Measurements from ENCODE around the gene PPIP5K1.

The PPIP5K1 gene

DNA sequence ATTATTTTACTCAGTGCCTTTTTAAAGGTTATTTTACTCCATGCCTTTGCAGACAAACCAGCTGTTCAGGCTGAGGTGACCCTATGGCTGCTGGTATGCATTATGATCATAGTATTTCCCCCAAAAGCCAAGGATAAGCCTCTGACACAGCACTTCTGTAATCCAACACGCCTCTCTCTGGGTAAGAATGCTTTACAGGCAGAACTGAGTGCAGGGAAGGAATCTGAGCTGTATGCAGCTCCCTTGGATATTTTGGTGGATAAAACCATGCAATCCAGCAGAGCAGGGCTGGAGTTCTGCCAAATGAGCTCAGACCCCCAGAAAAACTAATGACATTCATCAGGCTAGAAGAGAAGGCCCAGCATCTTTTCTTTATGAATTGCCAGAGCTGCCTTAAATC lies 84.3 kb downstream of the PPIP5K1 start:
- no peak for TF ChIP-seq TAF1 (IDR thresholded peaks at IDR 0.05; ENCODE audit: borderline replicate concordance, insufficient read depth, low read length)
- TF ChIP-seq FOXP2 (optimal IDR thresholded peaks at IDR 0.05; ENCODE audit: borderline replicate concordance, extremely low read depth, extremely low read length, insufficient read depth): no peak
- TF ChIP-seq, protein P1, sequence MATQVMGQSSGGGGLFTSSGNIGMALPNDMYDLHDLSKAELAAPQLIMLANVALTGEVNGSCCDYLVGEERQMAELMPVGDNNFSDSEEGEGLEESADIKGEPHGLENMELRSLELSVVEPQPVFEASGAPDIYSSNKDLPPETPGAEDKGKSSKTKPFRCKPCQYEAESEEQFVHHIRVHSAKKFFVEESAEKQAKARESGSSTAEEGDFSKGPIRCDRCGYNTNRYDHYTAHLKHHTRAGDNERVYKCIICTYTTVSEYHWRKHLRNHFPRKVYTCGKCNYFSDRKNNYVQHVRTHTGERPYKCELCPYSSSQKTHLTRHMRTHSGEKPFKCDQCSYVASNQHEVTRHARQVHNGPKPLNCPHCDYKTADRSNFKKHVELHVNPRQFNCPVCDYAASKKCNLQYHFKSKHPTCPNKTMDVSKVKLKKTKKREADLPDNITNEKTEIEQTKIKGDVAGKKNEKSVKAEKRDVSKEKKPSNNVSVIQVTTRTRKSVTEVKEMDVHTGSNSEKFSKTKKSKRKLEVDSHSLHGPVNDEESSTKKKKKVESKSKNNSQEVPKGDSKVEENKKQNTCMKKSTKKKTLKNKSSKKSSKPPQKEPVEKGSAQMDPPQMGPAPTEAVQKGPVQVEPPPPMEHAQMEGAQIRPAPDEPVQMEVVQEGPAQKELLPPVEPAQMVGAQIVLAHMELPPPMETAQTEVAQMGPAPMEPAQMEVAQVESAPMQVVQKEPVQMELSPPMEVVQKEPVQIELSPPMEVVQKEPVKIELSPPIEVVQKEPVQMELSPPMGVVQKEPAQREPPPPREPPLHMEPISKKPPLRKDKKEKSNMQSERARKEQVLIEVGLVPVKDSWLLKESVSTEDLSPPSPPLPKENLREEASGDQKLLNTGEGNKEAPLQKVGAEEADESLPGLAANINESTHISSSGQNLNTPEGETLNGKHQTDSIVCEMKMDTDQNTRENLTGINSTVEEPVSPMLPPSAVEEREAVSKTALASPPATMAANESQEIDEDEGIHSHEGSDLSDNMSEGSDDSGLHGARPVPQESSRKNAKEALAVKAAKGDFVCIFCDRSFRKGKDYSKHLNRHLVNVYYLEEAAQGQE (IDR thresholded peaks at IDR 0.05; ENCODE audit: insufficient read depth in 1 of 2, low read depth in 2 of 2, low read length in 2 of 2): no peak
- TF ChIP-seq SIN3A (IDR thresholded peaks at IDR 0.05; ENCODE audit: borderline replicate concordance, insufficient read depth, low read length): no peak
- TF ChIP-seq POLR2AphosphoS5 (IDR thresholded peaks at IDR 0.05; ENCODE audit: low read depth, low read length): no peak

DNA sequence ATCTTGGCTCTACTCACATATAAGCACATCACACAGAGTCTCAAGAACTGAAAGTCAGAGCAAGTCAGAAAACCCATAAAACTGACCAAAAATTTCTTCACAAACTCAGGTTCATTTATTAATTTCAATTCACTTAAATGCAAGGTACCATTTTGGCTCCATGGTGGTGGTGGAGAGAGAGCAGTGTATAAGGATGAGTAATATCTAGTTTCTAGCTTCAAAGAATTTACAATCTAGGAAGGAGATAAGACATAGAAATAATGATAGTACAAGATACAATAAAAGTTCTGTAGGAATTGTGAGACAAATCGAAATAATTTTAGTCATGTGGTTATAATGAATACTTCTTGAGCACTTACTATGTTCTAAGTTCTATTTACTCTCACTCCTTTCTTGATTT lies 90.4 kb downstream of the PPIP5K1 start:
- TF ChIP-seq TAF1 (IDR thresholded peaks at IDR 0.05; ENCODE audit: borderline replicate concordance, insufficient read depth, low read length) (no peak), FOXP2 (optimal IDR thresholded peaks at IDR 0.05; ENCODE audit: borderline replicate concordance, extremely low read depth, extremely low read length, insufficient read depth) (no peak), SIN3A (IDR thresholded peaks at IDR 0.05; ENCODE audit: borderline replicate concordance, insufficient read depth, low read length) (no peak), POLR2AphosphoS5 (IDR thresholded peaks at IDR 0.05; ENCODE audit: low read depth, low read length) (no peak)
- TF ChIP-seq, protein P1 (IDR thresholded peaks at IDR 0.05; ENCODE audit: insufficient read depth in 1 of 2, low read depth in 2 of 2, low read length in 2 of 2): no peak

DNA sequence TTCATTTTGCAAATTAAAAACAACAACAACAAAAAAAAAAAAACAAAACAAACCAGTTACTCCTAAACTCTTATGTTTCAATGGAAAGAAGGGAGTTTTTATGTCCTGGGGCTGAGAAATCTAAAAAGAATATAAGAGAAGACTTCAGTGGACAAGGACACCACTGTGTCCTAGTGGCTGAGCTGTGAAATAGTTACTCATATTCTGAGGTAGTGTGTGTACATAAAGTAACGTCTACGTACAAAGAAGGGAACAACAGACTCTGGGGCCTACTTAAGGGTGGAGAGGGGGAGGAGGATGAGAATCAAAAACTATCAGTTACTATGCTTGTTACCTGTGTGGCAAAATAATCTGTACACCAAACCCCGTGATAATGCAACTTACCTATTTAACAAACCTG lies 91.0 kb downstream of the PPIP5K1 start:
- TF ChIP-seq FOXP2 (optimal IDR thresholded peaks at IDR 0.05; ENCODE audit: borderline replicate concordance, extremely low read depth, extremely low read length, insufficient read depth): no peak
- no peak for TF ChIP-seq POLR2AphosphoS5 (IDR thresholded peaks at IDR 0.05; ENCODE audit: low read depth, low read length)
- no peak for TF ChIP-seq SIN3A (IDR thresholded peaks at IDR 0.05; ENCODE audit: borderline replicate concordance, insufficient read depth, low read length)
- TF ChIP-seq, protein P1 (IDR thresholded peaks at IDR 0.05; ENCODE audit: insufficient read depth in 1 of 2, low read depth in 2 of 2, low read length in 2 of 2): no peak
- no peak for TF ChIP-seq TAF1 (IDR thresholded peaks at IDR 0.05; ENCODE audit: borderline replicate concordance, insufficient read depth, low read length)

DNA sequence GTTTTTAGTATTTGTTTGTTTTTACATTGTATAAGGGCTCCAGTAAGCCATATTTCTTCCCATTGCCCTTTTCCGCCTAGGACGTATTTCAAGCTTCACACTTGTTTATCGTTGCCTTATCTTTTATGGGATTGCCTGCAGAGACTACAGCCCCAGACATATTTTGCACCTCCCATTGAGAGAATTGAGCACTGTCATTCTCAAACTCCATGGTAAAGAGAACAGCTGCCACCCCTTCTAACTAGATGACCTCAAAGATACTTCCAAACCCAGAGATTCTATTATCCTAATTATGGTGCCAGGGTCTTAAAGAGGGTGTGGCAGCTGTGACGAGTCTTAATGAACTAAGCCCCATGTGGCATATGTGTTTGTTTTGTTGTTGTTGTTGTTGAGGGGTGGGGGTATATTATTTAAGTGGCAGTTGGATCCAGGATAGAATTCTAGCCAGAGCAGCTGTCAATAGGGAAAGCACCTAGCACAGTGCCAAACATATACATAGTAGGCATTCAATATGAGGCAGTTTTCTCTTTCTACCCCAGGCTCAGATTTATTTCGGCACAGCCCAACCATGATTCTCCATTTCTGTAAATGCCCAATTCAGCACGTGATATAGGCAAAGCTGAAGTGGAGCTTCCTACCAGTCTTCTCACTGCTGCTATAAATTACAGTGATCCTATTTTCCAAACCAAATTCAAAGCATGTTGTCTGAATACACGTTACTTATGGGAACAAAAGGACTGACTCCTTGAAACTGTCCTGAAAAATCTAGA lies 96.1 kb downstream of the PPIP5K1 start:
- no peak for TF ChIP-seq FOXP2 (optimal IDR thresholded peaks at IDR 0.05; ENCODE audit: borderline replicate concordance, extremely low read depth, extremely low read length, insufficient read depth)
- TF ChIP-seq TAF1 (IDR thresholded peaks at IDR 0.05; ENCODE audit: borderline replicate concordance, insufficient read depth, low read length): no peak
- TF ChIP-seq SIN3A (IDR thresholded peaks at IDR 0.05; ENCODE audit: borderline replicate concordance, insufficient read depth, low read length): no peak

DNA sequence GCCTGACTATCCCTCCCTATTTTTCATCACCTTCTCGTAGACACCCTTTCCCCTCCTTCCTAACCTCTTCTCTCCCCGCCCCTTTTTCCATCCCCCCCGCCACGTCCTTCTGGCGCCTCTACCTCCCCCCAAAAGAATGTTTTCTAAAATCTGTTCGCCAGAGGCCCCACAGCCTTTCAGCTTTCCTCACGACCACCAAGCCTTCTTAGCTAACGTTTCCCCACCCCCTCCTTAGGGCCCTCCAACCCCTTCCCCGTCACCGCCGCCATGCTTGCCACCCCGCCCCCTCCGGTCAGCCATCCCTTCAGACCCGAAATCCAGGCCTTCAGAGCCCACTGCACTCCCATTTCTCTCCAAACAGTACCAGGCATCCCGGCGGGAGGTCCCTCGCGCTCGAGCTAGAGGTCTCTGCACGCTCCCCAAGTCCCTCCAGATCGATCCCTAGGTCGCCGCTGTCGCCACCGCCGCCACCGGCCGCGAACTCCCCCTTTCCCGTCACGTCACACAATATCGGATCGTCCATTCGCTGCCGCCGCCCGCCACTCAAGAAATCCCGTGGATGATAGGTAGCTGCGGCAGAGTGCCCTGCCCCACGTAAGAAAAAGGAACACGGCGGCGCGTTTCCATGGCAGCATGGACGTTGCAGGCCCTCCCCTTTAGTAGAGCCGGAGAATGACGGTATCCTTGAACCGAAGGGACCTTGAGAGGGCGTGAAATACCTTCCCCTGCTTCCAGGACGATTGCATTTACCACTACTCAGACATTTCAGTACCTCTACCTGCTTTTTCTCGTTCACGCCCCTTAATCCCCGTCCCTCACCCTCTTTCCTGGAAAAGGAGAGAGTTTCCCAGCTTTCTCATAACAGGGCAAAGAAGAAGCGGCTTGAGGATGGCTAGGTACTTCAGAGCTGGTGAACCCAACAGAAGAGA lies 97.1 kb downstream of the PPIP5K1 start, which contains the start of gene TP53BP1:
TSS of gene TP53BP1 (minus strand) at position 484 of the 929 bp plus-strand sequence. CDS start at position 371, 113 bp downstream.
- TF ChIP-seq, protein P1 (IDR thresholded peaks at IDR 0.05; ENCODE audit: insufficient read depth in 1 of 2, low read depth in 2 of 2, low read length in 2 of 2): no peak
- peak; percentile 82; the same call in 1 of the 2 replicates for TF ChIP-seq SIN3A (IDR thresholded peaks at IDR 0.05; ENCODE audit: borderline replicate concordance, insufficient read depth, low read length)
- peak; percentile 59; the same call in 1 of the 2 replicates for TF ChIP-seq POLR2AphosphoS5 (IDR thresholded peaks at IDR 0.05; ENCODE audit: low read depth, low read length)
- no peak for TF ChIP-seq FOXP2 (optimal IDR thresholded peaks at IDR 0.05; ENCODE audit: borderline replicate concordance, extremely low read depth, extremely low read length, insufficient read depth)
- TF ChIP-seq TAF1 (IDR thresholded peaks at IDR 0.05; ENCODE audit: borderline replicate concordance, insufficient read depth, low read length): 0 out of 2 replicates have a peak, but pooled peaks have one; percentile 9

Data from PFSK-1 (cell line).